RWPE1 (cell line): ENCODE results near the gene LCT.
"Not testable (repeated sequence)": the region's sequence is repeated elsewhere in the genome, so short reads cannot be mapped to it uniquely, and the experiment has no call there.

Experiments
- CTCF ChIA-PET: fragments of 350-600 bp; sonication (Branson Sonifier 250); formaldehyde crosslinking; extraction: SDS; loops from one replicate; lab custom pipeline; 2021; lab: Yijun Ruan, JAX
- POLR2A ChIA-PET: fragments of 400-600 bp; formaldehyde crosslinking; extraction: SDS; loops from one replicate; lab custom pipeline; 2020; ENCODE audit warnings: antibody characterized with exemption; ENCODE audit not compliant: low non-redundant PET; lab: Yijun Ruan, JAX
- DNase-seq: peaks from one replicate; pipeline ENCODE4 v3.0.0; 2012; ENCODE audit warnings: low spot score
- H3K27ac ChIP-seq: fragments of 450-650 bp; 2 replicates; pipeline ENCODE4 v1.5.1; 2017
- TF ChIP-seq, protein P1 (sequence below): fragments of 450-650 bp; conservative IDR thresholded peaks from 2 replicates; pipeline ENCODE4 v1.5.1; 2017; ENCODE audit warnings: low read depth, mild to moderate bottlenecking

LCT gene

GRCh38 chr2:135836596-135837270, at the start of gene LCT:
Gene LCT (minus strand): TSS chr2:135837184. CDS start chr2:135837169, 15 bp downstream.
- CTCF ChIA-PET: no interaction called here
- no peak for DNase-seq
- TF ChIP-seq, protein P1, sequence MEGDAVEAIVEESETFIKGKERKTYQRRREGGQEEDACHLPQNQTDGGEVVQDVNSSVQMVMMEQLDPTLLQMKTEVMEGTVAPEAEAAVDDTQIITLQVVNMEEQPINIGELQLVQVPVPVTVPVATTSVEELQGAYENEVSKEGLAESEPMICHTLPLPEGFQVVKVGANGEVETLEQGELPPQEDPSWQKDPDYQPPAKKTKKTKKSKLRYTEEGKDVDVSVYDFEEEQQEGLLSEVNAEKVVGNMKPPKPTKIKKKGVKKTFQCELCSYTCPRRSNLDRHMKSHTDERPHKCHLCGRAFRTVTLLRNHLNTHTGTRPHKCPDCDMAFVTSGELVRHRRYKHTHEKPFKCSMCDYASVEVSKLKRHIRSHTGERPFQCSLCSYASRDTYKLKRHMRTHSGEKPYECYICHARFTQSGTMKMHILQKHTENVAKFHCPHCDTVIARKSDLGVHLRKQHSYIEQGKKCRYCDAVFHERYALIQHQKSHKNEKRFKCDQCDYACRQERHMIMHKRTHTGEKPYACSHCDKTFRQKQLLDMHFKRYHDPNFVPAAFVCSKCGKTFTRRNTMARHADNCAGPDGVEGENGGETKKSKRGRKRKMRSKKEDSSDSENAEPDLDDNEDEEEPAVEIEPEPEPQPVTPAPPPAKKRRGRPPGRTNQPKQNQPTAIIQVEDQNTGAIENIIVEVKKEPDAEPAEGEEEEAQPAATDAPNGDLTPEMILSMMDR: no peak
- no peak within 1 kb of the TSS for H3K27ac ChIP-seq
- POLR2A ChIA-PET: no interaction called here

GRCh38 chr2:135885709-135886108, 48.7 kb upstream of the LCT start:
- no peak overlapping the region for H3K27ac ChIP-seq
- no peak for DNase-seq
- ChIA-PET CTCF (no interaction called here), POLR2A (no interaction called here)
- TF ChIP-seq, protein P1: no peak

DNA sequence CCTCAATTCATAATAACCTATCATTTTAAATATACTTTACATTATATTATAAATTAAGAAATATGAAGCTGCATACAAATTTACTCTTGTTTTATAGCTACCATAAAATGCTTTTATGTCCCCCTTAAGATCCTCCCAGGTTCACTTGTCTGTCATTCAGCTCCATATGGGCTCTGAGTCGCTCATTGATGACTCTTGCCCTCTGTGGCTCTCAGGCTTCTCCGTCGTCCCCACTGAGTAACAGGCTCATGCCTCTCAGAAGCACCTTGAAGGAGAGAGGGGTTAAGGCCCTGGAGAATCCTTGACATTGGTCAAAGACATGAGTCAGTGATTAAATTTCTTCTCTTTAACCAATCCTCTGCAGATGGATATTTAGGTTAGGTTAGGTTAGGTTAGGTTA, 45.4 kb upstream of the LCT start:
- CTCF ChIA-PET: no interaction called here
- no peak for DNase-seq
- no peak overlapping the region for H3K27ac ChIP-seq
- POLR2A ChIA-PET: no interaction called here
- TF ChIP-seq, protein P1: no peak

DNA sequence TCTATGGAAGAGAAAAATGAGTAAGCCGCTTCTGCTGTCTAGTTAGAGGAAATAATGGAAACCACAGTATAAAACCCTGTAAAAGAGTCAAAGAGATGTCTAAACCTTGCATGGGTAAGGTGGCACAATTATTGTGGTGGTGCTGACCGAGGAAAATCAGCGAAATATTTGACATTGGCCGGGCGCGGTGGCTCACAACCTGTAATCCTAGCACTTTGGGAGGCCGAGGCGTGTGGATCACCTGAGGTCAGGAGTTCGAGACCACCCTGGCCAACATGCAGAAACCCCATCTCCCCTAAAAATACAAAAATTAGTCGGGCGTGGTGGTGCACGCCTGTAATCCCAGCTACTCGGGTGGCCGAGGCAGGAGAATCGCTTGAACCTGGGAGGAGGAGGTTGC, 39.8 kb upstream of the LCT start:
- CTCF ChIA-PET: interaction anchor here (0.5 kb wide), 1 partner anchor 1818 kb away, joined by 3 read pairs; no protein-coding TSS in a partner anchor
- H3K27ac ChIP-seq: peak overlapping the region; percentile 89
- DNase-seq, POLR2A ChIA-PET: not testable (repeated sequence)

DNA sequence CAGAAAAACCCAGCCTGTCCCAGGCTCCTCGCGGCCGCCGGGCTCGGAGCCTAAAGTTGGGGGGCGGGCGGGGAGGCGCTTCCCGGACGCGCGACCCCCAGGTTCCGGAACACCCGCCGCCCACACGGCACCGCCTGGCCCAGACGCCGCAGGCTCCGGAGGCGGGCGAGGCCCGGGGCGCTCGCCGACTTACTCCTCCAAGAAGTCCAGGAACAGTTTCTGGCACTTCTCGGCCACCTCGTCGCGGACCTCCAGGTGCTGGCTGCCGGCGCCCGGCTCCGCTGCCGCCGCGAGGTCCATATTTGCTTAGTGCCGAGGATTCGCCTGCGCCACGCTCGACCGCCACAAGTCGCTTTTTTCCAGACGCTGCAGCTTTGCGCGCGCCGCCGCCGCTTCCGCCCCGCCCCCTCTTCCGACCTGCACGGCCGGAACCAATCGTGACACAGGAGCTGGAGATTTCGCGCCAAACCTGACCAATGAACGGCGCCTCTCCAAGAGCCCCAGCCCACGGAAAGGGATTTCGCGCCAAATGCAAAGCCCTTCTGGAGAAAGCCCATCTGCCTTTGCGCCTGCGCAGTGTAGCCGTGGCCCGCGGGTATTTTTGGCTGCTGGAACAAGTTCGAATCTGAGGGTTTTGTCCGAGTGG, 39.2 kb upstream of the LCT start, which contains the start of gene MCM6:
TSS of gene MCM6 (minus strand) at position 378 of the 646 bp plus-strand sequence. CDS start at position 300, 78 bp downstream.
- POLR2A ChIA-PET: no interaction called here

GRCh38 chr2:135875491-135876065, 38.6 kb upstream of the LCT start:
- ChIA-PET CTCF (no interaction called here), POLR2A (interaction anchor here (0.7 kb wide), 1 partner anchor 10 kb away, joined by 3 read pairs; no protein-coding TSS in a partner anchor)
- peak overlapping the region; percentile 89 for H3K27ac ChIP-seq
- DNase-seq: peak; percentile 52
- TF ChIP-seq, protein P1: no peak

More for the DNA sequence above, 39.2 kb upstream of the LCT start, which contains the start of gene MCM6:
- peak; percentile 98 for DNase-seq
- TF ChIP-seq, protein P1: no peak
- H3K27ac ChIP-seq: peak within 1 kb of the TSS; percentile 89
- CTCF ChIA-PET: interaction anchor here (0.5 kb wide), 1 partner anchor 1819 kb away, joined by 3 read pairs; no protein-coding TSS in a partner anchor
